ENCODE measurements around the gene ARHGAP35. TPM values are rescaled to one million over a fixed set of nuclear protein-coding genes. Genes with fewer than 3 reads are reported as not detected.
"Not testable (repeated sequence)": the region's sequence is repeated elsewhere in the genome, so short reads cannot be mapped to it uniquely, and the experiment has no call there.

Gene ARHGAP35
- total RNA-seq, 1 donor from 2014 or later = 57.9 TPM

- DNase-seq (ENCODE audit: low read depth) (no peak), FAIRE-seq (no peak)
- Histone ChIP-seq H3K27ac (ENCODE audit: low read depth, low read length) (no peak overlapping the region), H3K4me1 (ENCODE audit: insufficient read depth, low read length) (peaks cover 21% of the 10 kb centered on the region), H3K27me3 (ENCODE audit: insufficient read depth, low read length) (no peaks in the 10 kb centered on the region), H3K9ac (ENCODE audit: low read length) (no peak overlapping the region), H4K20me1 (ENCODE audit: insufficient read depth, low read length) (peaks cover 19% of the 10 kb centered on the region), H3K36me3 (ENCODE audit: insufficient read depth, low read length) (peaks cover under 1% of the 10 kb centered on the region), H2AFZ (ENCODE audit: low read depth, low read length) (no peak overlapping the region), H3K79me2 (ENCODE audit: insufficient read depth, low read length) (peaks cover 22% of the 10 kb centered on the region), H3K9me3 (ENCODE audit: insufficient read depth, low read depth, low read length) (no peaks in the 10 kb centered on the region), H3K4me2 (ENCODE audit: low read length) (no peak overlapping the region), H3K4me3 (ENCODE audit: insufficient read depth, low read depth, low read length) (no peak overlapping the region)
- no peak for TF ChIP-seq EZH2 (IDR thresholded peaks at IDR 0.05; ENCODE audit: insufficient read depth, low read length)
- TF ChIP-seq, protein P1, sequence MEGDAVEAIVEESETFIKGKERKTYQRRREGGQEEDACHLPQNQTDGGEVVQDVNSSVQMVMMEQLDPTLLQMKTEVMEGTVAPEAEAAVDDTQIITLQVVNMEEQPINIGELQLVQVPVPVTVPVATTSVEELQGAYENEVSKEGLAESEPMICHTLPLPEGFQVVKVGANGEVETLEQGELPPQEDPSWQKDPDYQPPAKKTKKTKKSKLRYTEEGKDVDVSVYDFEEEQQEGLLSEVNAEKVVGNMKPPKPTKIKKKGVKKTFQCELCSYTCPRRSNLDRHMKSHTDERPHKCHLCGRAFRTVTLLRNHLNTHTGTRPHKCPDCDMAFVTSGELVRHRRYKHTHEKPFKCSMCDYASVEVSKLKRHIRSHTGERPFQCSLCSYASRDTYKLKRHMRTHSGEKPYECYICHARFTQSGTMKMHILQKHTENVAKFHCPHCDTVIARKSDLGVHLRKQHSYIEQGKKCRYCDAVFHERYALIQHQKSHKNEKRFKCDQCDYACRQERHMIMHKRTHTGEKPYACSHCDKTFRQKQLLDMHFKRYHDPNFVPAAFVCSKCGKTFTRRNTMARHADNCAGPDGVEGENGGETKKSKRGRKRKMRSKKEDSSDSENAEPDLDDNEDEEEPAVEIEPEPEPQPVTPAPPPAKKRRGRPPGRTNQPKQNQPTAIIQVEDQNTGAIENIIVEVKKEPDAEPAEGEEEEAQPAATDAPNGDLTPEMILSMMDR (IDR thresholded peaks at IDR 0.05; ENCODE audit: insufficient read depth, low read depth, low read length) = no peak
- H3K27ac Mint-ChIP-seq (ENCODE audit: unreplicated experiment) = no peak overlapping the region
- peaks cover 4% of the 10 kb centered on the region for H3K36me3 Mint-ChIP-seq (ENCODE audit: low read depth, unreplicated experiment)
- H3K27me3 Mint-ChIP-seq (ENCODE audit: low read depth, unreplicated experiment) = peaks cover 2% of the 10 kb centered on the region
- H3K4me3 Mint-ChIP-seq (ENCODE audit: unreplicated experiment) = no peak overlapping the region
- H3K4me1 Mint-ChIP-seq (ENCODE audit: low read depth, unreplicated experiment) = peaks cover 4% of the 10 kb centered on the region
- no peaks in the 10 kb centered on the region for H3K9me3 Mint-ChIP-seq (ENCODE audit: unreplicated experiment)
Measured at GRCh38 chr19:46852830-46853229, 8.0 kb upstream of the ARHGAP35 start.

GRCh38 chr19:46854698-46855097 lies 6.1 kb upstream of the ARHGAP35 start:
- not testable (repeated sequence) for H3K9me3 Mint-ChIP-seq (ENCODE audit: unreplicated experiment); H3K4me3 Mint-ChIP-seq (ENCODE audit: unreplicated experiment); H3K4me1 Mint-ChIP-seq (ENCODE audit: low read depth, unreplicated experiment); H3K36me3 ChIP-seq (ENCODE audit: insufficient read depth, low read length); H3K9ac ChIP-seq (ENCODE audit: low read length); H3K27ac Mint-ChIP-seq (ENCODE audit: unreplicated experiment); FAIRE-seq; H3K36me3 Mint-ChIP-seq (ENCODE audit: low read depth, unreplicated experiment); H3K4me3 ChIP-seq (ENCODE audit: insufficient read depth, low read depth, low read length); H3K4me2 ChIP-seq (ENCODE audit: low read length); H3K27me3 Mint-ChIP-seq (ENCODE audit: low read depth, unreplicated experiment); H3K27me3 ChIP-seq (ENCODE audit: insufficient read depth, low read length); H3K27ac ChIP-seq (ENCODE audit: low read depth, low read length); H3K9me3 ChIP-seq (ENCODE audit: insufficient read depth, low read depth, low read length); H2AFZ ChIP-seq (ENCODE audit: low read depth, low read length); H4K20me1 ChIP-seq (ENCODE audit: insufficient read depth, low read length); H3K79me2 ChIP-seq (ENCODE audit: insufficient read depth, low read length); DNase-seq (ENCODE audit: low read depth)
- peaks cover 12% of the 10 kb centered on the region for H3K4me1 ChIP-seq (ENCODE audit: insufficient read depth, low read length)

GRCh38 chr19:46856062-46857022 lies 4.5 kb upstream of the ARHGAP35 start:
- Histone ChIP-seq H3K4me3 (ENCODE audit: insufficient read depth, low read depth, low read length) (peak overlapping the region; percentile 55), H3K27me3 (ENCODE audit: insufficient read depth, low read length) (no peaks in the 10 kb centered on the region), H2AFZ (ENCODE audit: low read depth, low read length) (peak overlapping the region; percentile 54), H3K4me2 (ENCODE audit: low read length) (peak overlapping the region; percentile 87), H3K4me1 (ENCODE audit: insufficient read depth, low read length) (peaks cover 12% of the 10 kb centered on the region), H3K9ac (ENCODE audit: low read length) (peak overlapping the region; percentile 74), H3K9me3 (ENCODE audit: insufficient read depth, low read depth, low read length) (no peaks in the 10 kb centered on the region), H3K36me3 (ENCODE audit: insufficient read depth, low read length) (no peaks in the 10 kb centered on the region), H3K27ac (ENCODE audit: low read depth, low read length) (peak overlapping the region; percentile 71), H4K20me1 (ENCODE audit: insufficient read depth, low read length) (peaks cover under 1% of the 10 kb centered on the region), H3K79me2 (ENCODE audit: insufficient read depth, low read length) (peaks cover under 1% of the 10 kb centered on the region)
- no peaks in the 10 kb centered on the region for H3K9me3 Mint-ChIP-seq (ENCODE audit: unreplicated experiment)
- H3K4me3 Mint-ChIP-seq (ENCODE audit: unreplicated experiment) = peak overlapping the region; percentile 47
- peaks cover 2% of the 10 kb centered on the region for H3K27me3 Mint-ChIP-seq (ENCODE audit: low read depth, unreplicated experiment)
- peaks cover 4% of the 10 kb centered on the region for H3K36me3 Mint-ChIP-seq (ENCODE audit: low read depth, unreplicated experiment)
- no peak for FAIRE-seq
- TF ChIP-seq EZH2 (IDR thresholded peaks at IDR 0.05; ENCODE audit: insufficient read depth, low read length) = no peak
- TF ChIP-seq, protein P1 (IDR thresholded peaks at IDR 0.05; ENCODE audit: insufficient read depth, low read depth, low read length) = peak; percentile 53
- peak; percentile 88 for DNase-seq (ENCODE audit: low read depth)
- no peak overlapping the region for H3K27ac Mint-ChIP-seq (ENCODE audit: unreplicated experiment)
- H3K4me1 Mint-ChIP-seq (ENCODE audit: low read depth, unreplicated experiment) = peaks cover 3% of the 10 kb centered on the region

Data from astrocyte (in vitro differentiated cells and primary cell).